ENCODE results near the gene SERPINA12. TPM values are rescaled to one million over a fixed set of nuclear protein-coding genes. Genes with fewer than 3 reads are reported as not detected.

Gene SERPINA12
- total and polyA plus RNA-seq, 2 of the 13 experiments (the other 11 are each of a cell fraction or from before 2014, with no cell fraction given) = 0.08 TPM; not detected in 1

- TF ChIP-seq, protein P1, sequence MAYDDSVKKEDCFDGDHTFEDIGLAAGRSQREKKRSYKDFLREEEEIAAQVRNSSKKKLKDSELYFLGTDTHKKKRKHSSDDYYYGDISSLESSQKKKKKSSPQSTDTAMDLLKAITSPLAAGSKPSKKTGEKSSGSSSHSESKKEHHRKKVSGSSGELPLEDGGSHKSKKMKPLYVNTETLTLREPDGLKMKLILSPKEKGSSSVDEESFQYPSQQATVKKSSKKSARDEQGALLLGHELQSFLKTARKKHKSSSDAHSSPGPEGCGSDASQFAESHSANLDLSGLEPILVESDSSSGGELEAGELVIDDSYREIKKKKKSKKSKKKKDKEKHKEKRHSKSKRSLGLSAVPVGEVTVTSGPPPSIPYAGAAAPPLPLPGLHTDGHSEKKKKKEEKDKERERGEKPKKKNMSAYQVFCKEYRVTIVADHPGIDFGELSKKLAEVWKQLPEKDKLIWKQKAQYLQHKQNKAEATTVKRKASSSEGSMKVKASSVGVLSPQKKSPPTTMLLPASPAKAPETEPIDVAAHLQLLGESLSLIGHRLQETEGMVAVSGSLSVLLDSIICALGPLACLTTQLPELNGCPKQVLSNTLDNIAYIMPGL (CRISPR knock-in tag; IDR thresholded peaks at IDR 0.05; ENCODE audit: borderline replicate concordance in 1 of 2, low read depth in 1 of 2) = no peak
- TF ChIP-seq THRA (CRISPR knock-in tag; IDR thresholded peaks at IDR 0.05; ENCODE audit: borderline replicate concordance) = 0 out of 2 replicates have a peak, but pooled peaks have one; percentile 13
- TF ChIP-seq, protein P2, sequence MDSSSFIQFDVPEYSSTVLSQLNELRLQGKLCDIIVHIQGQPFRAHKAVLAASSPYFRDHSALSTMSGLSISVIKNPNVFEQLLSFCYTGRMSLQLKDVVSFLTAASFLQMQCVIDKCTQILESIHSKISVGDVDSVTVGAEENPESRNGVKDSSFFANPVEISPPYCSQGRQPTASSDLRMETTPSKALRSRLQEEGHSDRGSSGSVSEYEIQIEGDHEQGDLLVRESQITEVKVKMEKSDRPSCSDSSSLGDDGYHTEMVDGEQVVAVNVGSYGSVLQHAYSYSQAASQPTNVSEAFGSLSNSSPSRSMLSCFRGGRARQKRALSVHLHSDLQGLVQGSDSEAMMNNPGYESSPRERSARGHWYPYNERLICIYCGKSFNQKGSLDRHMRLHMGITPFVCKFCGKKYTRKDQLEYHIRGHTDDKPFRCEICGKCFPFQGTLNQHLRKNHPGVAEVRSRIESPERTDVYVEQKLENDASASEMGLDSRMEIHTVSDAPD (CRISPR knock-in tag; IDR thresholded peaks at IDR 0.05) = 0 out of 2 replicates have a peak, but pooled peaks have one; percentile 8
- peak; percentile 63 for TF ChIP-seq RAD21 (CRISPR knock-in tag; IDR thresholded peaks at IDR 0.05)
- no peak for TF ChIP-seq RARG (CRISPR knock-in tag; IDR thresholded peaks at IDR 0.05; ENCODE audit: low read depth)
- TF ChIP-seq TFDP2 (CRISPR knock-in tag; IDR thresholded peaks at IDR 0.05) = no peak
- TF ChIP-seq NBN (conservative IDR thresholded peaks at IDR 0.05) = no peak
- no peak for TF ChIP-seq ZNF747 (CRISPR knock-in tag; IDR thresholded peaks at IDR 0.05; ENCODE audit: borderline replicate concordance)
- TF ChIP-seq NFIC (IDR thresholded peaks at IDR 0.05; ENCODE audit: low read length) = no peak
- no peak for TF ChIP-seq SIN3B (IDR thresholded peaks at IDR 0.05; ENCODE audit: low read length)
- no peak for TF ChIP-seq ZNF720 (CRISPR knock-in tag; IDR thresholded peaks at IDR 0.05)
- no peak for TF ChIP-seq CREB1 (IDR thresholded peaks at IDR 0.05)
- peak; percentile 51 for TF ChIP-seq CREB1 (CRISPR knock-in tag; IDR thresholded peaks at IDR 0.05)
- no peak for TF ChIP-seq BHLHE40 (IDR thresholded peaks at IDR 0.05; ENCODE audit: low read length)
- no peak for TF ChIP-seq ZNF225 (CRISPR knock-in tag; IDR thresholded peaks at IDR 0.05)
- TF ChIP-seq ZNF362 (CRISPR knock-in tag; IDR thresholded peaks at IDR 0.05; ENCODE audit: borderline replicate concordance) = no peak
- TF ChIP-seq ZNF292 (CRISPR knock-in tag; IDR thresholded peaks at IDR 0.05; ENCODE audit: borderline replicate concordance, low read depth) = no peak
- no peak for TF ChIP-seq ZNF253 (CRISPR knock-in tag; IDR thresholded peaks at IDR 0.05; ENCODE audit: borderline replicate concordance)
Measured at GRCh38 chr14:94536836-94537235, 27.6 kb upstream of the SERPINA12 start (continued).

Data from HepG2 (cell line).